Measurements from ENCODE around the gene SLC6A20.

DNA sequence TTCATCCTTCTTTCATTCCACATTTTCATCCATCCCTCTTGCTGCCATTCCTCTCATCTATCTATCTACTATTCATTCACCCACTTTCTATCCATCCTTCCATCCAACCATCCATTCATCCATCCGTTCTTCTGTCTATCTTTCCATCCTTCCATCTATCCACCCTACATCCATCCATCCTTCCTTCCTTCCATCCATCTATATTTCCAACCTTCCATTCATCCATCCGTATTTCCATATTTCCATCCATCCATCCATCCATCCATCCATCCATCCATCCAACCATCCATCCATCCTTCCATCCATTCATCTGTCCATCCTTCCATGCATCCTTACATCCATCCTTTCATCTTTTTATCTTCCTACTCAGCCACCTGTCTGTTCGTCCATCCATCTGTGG, 14.0 kb downstream of the SLC6A20 start:
- TF ChIP-seq EZH2 (IDR thresholded peaks at IDR 0.05) (no peak), POLR2AphosphoS5 (IDR thresholded peaks at IDR 0.05; ENCODE audit: borderline replicate concordance, low read depth, low read length) (no peak), FOXP2 (optimal IDR thresholded peaks at IDR 0.05; ENCODE audit: control extremely low read depth, extremely low read length, insufficient read depth) (no peak)
